H4 (cell line): ENCODE data around the gene OSBPL2. TPM values are rescaled to one million over a fixed set of nuclear protein-coding genes. Genes with fewer than 3 reads are reported as not detected.

Experiments
- DNase-seq: peaks from one replicate; pipeline ENCODE4 v3.0.0-alpha.2; 2015; ENCODE audit warnings: low spot score
- total RNA-seq: library from RNA; depleted of rRNA; stranded (reverse); fragments of >200 nt; shearing (Covaris generic); gene quantifications from 2 replicates; pipeline ENCODE4 v1.2.3, GENCODE V29; 2014

OSBPL2 gene
- total RNA-seq, 1 experiment from 2014 or later, result 12.5 TPM

DNA sequence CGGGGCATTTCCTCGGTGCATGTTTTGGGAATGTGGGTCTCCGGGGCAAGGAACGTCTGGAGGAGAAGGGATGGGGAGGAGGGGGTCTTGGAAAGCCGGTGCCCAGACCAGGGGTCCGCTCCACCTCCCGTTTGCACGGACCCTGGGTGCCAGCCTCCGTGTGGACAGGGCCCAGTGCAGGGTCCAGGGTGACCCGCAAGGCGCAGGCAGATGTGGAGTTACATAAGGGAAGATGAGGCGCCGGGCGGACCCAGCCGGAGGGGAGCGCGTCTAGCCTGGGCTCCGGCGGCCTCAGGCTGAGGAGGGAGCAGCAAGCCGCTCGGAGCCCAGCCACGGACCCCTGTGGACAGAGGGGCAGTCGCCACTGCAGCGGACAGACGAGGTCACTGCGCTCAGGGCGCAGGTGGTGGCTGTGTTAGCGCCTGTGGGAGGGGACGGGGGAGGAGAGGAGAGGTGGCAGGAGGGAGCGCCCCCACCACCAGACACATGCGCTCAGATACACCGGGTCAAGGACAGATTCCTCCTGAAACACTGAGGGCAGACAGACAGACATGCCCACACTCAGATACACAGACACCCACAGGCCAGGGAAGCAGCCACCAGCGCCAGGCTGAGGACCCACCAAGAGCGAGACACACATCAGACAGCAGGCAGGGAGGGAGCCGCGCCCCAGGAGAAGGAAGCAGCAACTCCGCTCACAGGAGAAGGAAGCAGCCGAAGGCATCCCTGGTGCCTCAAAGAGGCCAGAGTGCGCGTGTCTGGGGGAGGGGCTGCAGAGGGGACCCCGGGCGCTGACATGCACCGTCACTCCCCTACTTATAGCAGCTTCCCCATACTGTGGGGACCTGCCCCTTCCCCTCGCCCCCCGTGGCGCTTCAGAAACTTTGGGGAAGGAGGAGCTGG, 17.4 kb upstream of the OSBPL2 start:
- no peak for DNase-seq

DNA sequence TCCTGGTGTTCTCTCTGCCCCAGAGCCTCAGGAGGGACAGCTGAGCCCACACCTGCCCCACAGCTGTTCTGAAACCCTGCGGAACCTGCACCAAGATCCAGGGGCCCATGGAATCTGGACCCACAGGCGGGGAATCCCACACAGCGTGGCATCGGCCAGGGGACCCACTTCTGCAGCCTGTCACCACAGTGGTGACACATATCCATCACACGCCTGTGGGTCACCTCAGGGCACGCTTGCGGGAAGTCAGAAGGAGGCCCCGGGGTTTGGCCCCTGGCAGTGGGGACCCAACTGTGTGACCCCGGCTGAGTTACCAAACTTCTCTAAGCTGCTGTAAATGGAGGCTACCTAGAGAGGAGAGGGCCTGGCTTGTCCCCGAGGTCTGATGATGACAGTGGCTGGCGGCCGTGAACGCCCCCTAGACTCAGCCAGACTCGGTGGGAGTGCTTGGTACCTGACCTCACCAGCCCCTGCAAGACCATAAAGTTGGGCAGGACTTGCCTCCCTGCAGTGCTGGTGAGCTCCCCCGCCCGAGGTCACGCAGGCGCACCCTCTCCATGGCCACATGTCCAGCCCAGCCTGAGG, 16.0 kb upstream of the OSBPL2 start:
- no peak for DNase-seq

DNA sequence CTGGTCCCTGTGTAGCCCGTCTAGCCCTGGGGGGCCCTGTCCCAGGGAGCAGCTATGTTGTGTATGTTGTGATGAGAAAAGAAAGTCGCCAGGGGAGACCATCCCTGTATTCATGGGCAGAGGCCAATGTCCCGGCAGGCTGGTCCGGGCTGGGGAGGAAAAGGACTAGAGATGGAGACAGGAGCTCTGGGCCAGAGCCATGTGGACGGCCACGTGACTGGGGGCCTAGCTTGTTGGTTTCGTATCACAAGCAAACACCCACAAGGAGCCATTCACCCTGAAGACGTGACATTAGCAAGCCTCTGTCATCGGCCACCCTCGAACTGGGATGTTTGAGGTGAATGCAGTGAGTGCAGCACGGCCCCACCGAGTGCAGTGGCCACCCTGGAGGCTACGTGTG, 15.3 kb upstream of the OSBPL2 start:
- DNase-seq, result no peak

DNA sequence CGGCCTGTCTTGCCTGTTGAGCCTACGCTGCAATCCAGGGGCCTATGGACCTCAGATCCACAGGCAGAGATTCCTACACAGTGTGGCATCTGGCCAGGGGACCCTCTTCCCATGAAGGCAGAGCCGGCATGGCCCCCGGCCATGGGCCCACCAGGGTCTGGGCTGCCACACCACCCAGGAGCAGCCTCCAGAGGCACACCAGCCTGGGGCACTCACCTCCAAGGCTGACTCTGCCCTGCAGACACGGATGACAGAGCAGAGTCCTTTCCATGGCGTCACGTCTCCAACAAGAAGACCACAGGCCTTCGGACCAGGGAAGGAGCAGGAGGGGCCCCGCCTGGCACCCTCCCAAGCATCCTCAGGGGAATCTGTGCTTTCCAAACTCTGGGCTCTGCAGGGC, 14.8 kb upstream of the OSBPL2 start:
- no peak for DNase-seq

DNA sequence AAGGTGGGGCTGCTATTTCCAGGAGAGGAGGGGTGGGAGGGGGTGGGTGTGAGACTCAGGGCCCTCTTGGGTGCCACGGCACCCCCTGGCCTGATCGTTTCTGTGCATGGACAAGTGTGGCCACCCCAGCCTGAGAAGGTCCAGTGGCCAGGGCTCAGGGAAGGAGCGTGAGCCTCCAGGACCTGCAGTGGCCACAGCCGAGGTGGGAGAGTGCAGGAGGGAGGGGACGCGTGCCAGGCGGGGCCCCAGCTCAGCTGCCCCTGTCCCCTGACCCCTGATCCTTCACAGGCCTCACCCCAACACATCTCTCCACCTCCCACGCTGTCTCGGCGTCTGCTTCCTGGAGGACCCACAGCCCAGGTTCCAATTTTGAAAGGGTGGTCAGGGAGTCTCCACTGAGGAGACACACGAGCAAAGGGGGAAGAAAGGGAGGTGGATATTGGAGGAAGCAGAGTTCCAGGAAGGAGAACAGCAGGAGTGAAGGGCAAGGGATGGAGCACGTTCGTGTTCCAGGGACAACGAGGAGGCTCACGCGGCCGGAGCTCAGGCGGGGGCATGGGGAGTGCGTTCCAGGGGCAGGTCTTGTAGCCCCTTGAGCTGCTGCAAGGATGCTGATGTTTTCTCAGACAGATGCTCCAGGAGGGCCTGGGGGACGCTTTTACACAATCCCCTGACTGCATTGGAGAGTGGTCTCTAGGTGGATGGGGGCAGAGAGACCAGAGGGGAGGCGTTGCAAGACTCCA, 14.0 kb upstream of the OSBPL2 start:
- no peak for DNase-seq

DNA sequence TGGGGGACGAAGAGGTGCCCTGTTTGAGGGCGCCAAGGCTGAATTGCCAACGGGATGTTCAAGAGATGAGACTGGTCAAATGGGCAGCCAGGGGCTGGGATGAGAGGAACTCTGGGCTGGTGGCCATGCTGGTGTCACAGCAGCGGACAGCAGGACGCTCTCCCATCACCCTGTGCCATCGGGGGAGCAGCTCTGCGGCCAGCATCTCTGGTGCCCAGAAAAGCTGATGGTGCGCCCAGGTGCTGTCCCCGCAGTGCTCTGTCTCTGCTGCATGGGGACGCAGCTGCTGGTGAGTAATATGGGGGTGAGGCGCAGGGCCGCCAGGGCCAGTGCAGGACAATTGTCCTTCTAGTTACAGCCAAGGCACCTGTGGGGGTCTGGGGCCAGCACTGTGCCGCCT, 13.3 kb upstream of the OSBPL2 start:
- DNase-seq, result no peak

DNA sequence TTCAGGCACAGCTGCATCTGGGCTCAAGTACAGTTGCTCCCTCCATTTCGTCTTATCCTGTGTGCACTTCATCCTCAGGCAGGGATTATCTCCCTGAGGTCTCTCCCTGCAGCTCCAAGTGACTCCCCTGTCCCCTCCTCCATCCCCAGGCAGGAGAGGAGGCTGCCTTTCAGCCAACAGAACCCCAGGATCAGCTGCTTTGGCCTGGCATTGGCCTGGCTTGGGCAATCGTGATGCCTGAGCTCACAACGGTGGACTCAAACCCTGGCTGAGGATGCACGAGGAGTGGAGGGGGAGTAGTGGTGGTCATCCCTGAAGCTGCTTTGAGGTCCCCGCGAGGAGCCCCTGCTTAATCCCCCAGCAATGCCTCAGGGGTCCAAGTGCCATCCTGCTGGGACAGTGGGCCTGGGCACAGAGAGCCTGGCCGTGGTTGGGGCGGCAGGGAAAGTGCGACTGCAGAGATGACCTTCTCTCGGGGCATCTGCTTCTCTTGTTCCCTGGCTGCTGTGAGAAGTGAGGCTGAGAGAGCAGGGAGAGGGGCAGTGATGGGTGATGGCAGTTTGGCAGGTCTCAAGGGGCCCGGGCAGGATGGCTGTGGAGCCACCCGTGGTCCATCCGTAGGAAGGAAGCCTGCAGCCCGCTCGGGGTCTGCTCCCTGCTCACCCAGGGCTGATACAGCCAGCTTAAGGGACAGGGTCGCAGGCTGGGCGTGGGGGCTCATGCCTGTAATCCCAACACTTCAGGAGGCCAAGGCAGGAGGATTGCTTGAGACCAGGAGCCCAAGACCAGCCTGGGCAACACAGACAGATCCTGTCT, 12.3 kb upstream of the OSBPL2 start:
- no peak for DNase-seq

DNA sequence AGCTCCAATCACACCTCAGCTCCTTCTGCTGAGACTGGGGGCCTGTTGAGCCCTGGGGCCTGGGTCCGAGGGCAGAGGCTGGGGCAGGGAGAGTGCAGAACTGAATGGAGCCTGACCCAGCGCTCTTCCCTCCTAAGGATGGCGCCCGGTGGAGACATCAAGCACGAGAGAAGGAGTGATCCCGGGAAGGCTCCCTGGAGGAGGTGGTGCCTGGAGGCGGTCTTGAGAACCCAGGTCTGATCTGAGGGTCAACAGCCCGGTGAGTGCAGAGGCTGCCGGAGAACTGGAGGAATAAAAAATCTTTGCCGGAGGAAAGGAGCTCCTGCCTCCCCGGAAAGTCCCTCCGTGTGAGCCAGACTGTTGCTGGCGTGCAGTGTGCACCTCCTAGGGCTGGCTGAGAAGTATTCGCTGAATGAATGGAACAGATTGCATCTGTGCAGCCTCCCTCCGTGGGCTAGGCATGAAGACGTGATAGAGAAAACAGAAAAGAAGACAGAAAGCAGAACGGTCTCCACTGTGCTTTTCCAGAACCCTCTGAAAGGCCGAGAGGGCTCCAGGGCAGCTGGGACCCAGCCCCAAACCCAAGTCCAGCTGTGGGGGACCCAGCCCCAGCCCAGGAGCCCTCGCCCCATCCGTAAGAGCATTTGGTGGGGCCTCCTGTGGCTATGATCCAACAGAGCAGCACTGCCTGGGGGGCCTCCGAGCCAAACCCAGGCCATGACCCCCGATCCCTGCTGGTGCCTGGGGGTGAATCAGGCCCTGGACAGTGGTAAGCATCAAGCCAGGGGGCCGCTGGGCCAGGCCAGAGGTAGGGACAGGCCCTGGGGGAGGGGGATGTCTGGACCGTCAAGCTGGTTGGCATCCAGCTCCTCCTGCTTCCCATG, 11.4 kb upstream of the OSBPL2 start:
- no peak for DNase-seq

DNA sequence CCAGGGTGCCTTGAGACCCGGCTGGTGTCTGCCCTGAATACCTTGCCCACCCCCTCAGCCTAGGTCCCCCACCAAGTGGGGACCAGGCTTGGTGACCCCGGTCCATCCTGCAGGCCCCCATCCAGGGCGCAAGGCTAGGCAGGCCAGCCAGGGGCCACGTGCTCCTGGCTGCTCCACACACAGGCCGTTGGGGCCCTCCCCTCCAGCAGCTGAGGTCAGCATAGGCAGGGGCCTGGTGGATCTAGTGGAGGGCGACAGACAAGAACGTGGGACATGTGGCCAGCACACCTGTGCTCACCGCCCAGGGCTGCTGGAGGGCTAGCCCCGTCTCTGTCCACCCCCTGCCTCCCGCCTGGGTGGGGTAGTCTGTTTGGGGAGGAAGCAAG, 10.7 kb upstream of the OSBPL2 start:
- no peak for DNase-seq

DNA sequence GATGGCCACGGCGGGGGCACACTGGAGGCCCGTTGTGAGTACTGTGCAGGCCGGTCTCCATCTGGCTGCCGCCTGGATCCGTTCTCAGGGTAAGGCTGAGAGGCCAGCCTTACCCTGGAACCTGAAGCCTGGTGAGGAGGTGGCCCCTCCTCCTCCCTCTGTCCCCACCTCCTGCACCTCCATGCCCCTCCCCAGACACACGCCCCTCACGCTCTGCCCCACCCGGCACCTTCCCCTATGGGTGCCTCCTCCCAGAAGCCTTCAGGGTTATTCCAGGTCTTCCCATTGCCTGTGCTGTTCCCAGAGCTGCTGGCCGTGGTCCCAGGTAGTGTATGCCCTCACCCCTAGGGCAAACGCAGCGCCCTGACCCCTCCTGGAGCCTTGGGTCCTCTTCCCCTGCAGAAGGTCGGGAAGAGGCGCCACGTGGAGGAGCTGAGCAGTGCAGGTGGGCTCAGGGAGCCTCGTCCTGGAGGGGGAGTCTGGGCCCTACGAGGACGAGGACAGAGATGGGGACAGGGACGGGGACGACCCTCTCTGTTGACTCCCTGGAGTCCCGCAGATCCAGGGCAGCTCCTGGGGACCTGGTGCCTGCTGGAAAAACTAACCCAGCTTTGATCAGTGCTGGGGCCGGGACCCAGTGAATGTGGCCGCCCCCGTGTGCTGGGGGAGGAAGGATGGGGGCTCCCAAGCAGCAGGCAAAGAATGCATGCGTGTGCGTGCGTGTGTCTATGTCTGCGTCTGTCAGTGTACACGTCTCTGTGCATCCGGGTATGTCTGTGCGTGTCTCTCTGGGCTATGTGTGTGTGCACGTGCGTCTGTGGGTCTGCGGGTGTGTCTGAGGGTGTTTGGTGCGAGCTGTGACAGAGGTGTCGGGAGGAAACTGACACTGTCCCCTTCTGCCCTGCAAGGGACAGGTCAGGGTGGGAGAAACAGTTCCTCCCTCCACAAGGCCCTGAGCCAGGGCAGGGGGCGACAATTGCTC, 10.1 kb upstream of the OSBPL2 start:
- DNase-seq, result no peak

DNA sequence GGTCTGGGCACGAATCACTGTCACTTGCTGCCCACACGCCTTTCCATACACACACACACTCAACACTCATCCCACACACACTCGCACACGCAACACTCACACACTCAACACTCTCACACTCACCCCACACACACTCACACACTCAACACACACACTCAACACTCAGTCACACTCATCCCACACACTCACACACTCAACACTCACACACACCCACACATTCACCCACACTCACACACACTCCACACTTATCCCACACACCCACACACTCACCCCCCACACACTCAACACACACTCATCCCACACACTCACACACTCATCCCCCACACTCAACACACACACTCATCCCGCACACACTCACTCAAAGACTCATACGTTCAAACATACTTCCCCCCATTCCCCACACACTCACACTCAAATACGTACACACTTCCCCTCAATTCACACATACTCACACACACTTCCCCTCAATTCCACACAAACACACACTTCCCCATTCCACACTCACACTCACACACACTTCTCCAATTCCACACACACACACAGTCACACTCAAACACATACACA, 9.3 kb upstream of the OSBPL2 start:
- no peak for DNase-seq

DNA sequence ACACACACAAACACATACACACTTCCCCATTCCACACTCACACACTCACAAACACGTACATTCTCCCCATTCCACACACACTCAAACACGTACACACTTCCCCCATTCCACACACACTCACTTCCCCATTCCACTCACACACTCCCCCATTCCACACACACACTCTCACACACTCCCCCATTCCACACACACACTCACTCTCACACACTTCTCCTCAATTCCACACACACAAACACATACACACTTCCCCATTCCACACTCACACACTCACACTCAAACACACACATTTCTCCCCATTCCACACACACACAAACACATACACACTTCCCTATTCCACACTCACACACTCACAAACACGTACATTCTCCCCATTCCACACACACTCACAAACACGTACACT, 8.7 kb upstream of the OSBPL2 start:
- DNase-seq, result no peak

DNA sequence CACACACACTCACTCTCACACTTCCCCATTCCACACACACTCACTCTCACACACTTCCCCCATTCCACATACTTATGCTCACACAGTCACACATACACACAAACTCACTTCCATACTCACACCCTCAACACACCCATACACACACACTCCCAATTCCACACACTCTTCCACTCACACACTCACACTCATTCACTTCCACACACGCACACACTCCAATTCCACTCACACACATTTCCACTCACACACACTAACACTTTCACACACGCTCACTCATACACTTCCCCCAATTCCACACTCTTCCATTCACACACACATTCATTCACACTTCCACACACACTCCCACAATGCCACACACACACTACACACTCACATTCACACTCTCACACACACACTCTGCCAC, 8.0 kb upstream of the OSBPL2 start:
- no peak for DNase-seq

DNA sequence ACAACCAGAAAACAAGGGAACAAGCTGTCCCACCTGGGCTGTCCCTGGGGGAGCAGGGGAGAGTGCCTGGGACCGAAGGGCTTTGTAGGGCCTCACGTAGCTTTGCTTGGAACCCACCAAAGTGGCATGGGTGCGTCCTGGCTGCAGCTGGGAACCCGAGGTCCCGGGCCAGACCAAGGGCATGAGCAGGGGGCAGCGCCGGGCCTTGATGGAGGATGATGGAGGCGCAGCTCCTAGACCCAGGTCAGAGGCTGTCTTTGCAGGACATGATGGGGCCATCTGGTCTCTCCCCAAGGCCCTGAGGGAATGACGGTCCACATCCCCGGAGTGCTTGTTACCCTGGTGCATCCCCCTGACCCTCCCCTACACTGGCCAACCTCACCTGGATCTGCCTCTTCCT, 7.6 kb upstream of the OSBPL2 start:
- no peak for DNase-seq

DNA sequence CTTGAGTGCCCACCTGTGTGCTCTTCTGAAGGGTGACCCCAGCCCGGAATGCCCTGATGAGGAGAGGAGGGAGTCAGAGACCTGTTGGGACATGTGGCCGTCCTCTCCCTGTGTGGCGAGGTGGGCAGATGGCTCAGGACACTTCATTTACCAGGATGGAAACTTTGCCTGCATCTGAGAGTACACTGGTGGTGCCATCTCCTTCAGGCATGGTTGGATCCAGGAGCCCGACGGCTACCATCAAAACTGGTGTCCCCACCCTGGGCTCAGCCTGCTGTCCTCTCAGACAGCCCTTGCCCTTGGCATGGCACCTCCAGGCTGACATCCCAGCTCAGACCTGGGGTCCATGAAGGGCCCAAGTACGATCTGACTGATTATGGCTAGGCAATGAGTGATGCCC, 7.0 kb upstream of the OSBPL2 start:
- no peak for DNase-seq

DNA sequence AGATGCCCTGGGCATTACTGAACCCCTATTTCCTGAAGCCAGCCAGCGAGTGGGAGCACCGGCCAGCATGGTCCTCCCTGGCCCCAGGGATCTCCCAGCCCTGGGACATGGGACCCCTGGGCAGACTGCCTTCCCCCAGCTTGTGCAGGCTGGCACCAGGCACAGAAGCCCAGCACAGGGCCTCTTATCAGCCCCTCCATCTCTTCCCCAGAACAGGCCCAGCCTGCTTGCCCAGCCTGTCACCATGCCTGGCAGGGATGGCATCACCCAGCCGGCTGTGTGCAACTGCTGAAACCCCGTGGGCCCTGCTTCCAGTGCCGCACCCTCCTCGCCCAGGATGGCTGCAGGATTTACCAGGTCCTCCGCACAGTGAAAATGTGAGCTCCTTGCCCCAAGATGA, 6.1 kb upstream of the OSBPL2 start:
- DNase-seq, result no peak

DNA sequence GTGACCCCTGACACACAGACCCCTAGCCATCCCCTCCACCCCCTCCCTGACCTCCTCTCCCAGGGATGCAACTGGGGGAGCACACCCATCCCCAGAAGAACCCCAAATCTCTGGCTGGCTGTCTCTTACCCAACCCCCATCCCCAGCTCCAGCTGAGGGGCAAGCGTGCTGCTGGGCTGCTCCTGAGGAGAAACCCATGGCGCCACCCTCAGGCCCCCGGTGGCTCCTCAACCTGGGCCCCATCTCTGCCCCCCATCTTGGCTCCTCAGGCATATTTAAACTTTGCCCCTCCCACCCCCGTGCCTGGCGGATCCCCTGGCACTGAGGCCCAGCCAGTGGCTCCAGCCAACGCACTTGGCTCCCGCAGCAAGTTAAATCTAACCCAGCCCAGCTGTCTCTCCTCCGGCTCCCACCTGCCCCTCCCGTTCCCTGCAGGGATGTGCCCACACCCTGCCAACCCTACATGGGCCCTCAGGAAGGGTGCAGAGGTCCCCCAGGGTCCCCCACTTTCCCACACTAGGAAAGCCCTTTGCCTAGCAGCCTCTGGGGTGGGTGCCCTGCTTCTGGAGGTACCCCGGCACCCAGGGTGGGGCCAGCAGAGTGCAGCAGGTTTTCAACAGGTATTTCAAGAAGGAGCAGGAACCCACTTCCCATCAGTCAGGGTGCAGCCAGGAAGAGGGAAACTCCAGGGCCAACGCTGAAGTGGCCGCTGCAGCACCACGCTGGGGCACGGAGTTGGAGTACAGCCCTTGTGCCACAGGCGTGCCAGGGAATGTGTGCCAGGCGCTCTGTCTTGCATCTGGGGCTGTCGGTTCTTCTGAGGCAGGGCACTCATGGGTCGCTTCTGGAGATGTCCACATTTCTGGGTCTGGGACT, 5.3 kb upstream of the OSBPL2 start:
- DNase-seq, result no peak

DNA sequence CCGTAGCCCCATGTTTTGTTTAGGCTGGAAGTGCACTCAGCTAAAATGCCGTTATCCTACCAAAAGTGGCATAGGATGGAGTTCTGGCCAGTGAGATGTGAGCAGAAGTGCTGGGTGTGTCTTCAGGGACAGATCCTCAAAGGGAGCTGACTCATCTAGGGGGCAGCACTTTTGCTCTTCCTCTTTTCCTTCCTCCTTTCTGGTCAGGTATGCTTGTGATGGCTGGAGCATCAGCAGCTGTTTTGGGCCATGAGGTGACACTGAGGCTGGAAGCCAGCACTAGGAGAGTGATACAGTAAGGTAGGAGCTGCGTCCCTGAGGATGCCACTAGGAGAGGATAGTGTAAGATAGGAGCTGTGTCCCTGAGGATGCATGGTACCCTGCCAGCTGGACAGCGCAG, 4.6 kb upstream of the OSBPL2 start:
- DNase-seq, result no peak
